HG02970 (cell line): ENCODE data around the gene RSPO1.

ENCODE experiments used
- ATAC-seq: cut with Tn5 transposase; IDR thresholded peaks from one replicate; pipeline ENCODE4 v1.9.1; 2021; ENCODE audit warnings: mild to moderate bottlenecking, moderate library complexity, moderate number of reproducible peaks; ENCODE audit not compliant: unreplicated experiment, low FRiP score

RSPO1 gene

GRCh38 chr1:37657620-37658412 lies 23.1 kb upstream of the RSPO1 start:
- no peak for ATAC-seq

- ATAC-seq, result no peak
Observed at GRCh38 chr1:37656881-37657280, 22.2 kb upstream of the RSPO1 start.

GRCh38 chr1:37656026-37656425 lies 21.3 kb upstream of the RSPO1 start:
- ATAC-seq, result no peak

GRCh38 chr1:37655274-37655673 lies 20.6 kb upstream of the RSPO1 start:
- ATAC-seq, result no peak

GRCh38 chr1:37653906-37654305 lies 19.2 kb upstream of the RSPO1 start:
- no peak for ATAC-seq

- no peak for ATAC-seq
Observed at GRCh38 chr1:37652976-37653375, 18.3 kb upstream of the RSPO1 start.

- ATAC-seq, result no peak
Observed at GRCh38 chr1:37651803-37652202, 17.1 kb upstream of the RSPO1 start.

- ATAC-seq, result no peak
Observed at GRCh38 chr1:37650721-37651120, 16.0 kb upstream of the RSPO1 start.

- no peak for ATAC-seq
Observed at GRCh38 chr1:37650173-37650572, 15.5 kb upstream of the RSPO1 start.

- no peak for ATAC-seq
Observed at GRCh38 chr1:37647281-37647680, 12.6 kb upstream of the RSPO1 start.

GRCh38 chr1:37641059-37641458 lies 6.4 kb upstream of the RSPO1 start:
- ATAC-seq, result no peak

- no peak for ATAC-seq
Observed at GRCh38 chr1:37636435-37636834, 1.7 kb upstream of the RSPO1 start.

- no peak for ATAC-seq
Observed at GRCh38 chr1:37634992-37635902, 555 bp upstream of the RSPO1 start.

GRCh38 chr1:37633938-37634243 lies 801 bp downstream of the RSPO1 start:
- no peak for ATAC-seq

GRCh38 chr1:37633040-37633937 lies 1.4 kb downstream of the RSPO1 start:
- no peak for ATAC-seq

GRCh38 chr1:37631036-37631435 lies 3.7 kb downstream of the RSPO1 start:
- no peak for ATAC-seq

GRCh38 chr1:37630426-37631028 lies 4.2 kb downstream of the RSPO1 start:
- no peak for ATAC-seq

- no peak for ATAC-seq
Observed at GRCh38 chr1:37629726-37630425, 4.8 kb downstream of the RSPO1 start.

GRCh38 chr1:37629008-37629407 lies 5.7 kb downstream of the RSPO1 start:
- no peak for ATAC-seq
